Tibial nerve (tissue), 4 donors: ENCODE results near the gene ESRRB. TPM values are rescaled to one million over a fixed set of nuclear protein-coding genes. Genes with fewer than 3 reads are reported as not detected.

Source experiments
- DNase-seq, 2 donors: peaks; one replicate each; pipeline ENCODE4 v3.0.0-alpha.2; 2019; ENCODE audit warnings: low spot score in 2 of 2
- H3K27ac ChIP-seq, 4 donors: fragments of 200-600 bp; sonication (generic) in 3 of 4; one replicate each; pipeline ENCODE4 v1.5.1; 2017 to 2019; ENCODE audit warnings: mild to moderate bottlenecking in 1 of 4
- H3K27me3 ChIP-seq, 2 donors: fragments of 200-600 bp; sonication (generic) in 1 of 2; one replicate each; pipeline versions ENCODE4 v1.5.1 to v1.6.0; 2017 to 2019
- H3K36me3 ChIP-seq, 3 donors: fragments of 200-600 bp; sonication (generic); one replicate each; pipeline ENCODE4 v1.5.1; 2018 to 2019
- H3K4me1 ChIP-seq, 4 donors: fragments of 200-600 bp; sonication (generic) in 3 of 4; one replicate each; pipeline ENCODE4 v1.5.1; 2017 to 2019
- H3K4me3 ChIP-seq, 4 donors: fragments of 200-600 bp; sonication (generic) in 3 of 4; one replicate each; pipeline ENCODE4 v1.5.1; 2017 to 2019; ENCODE audit warnings: mild to moderate bottlenecking in 1 of 4, moderate library complexity in 1 of 4
- H3K9me3 ChIP-seq, 4 donors: fragments of 200-600 bp; sonication (generic) in 3 of 4; one replicate each; pipeline ENCODE4 v1.5.1; 2017 to 2019
- EP300 ChIP-seq, 2 donors: sonication (generic); formaldehyde crosslinking; IDR thresholded peaks; one replicate each; pipeline ENCODE4 v1.6.1; 2017; ENCODE audit warnings: antibody characterized with exemption in 2 of 2, mild to moderate bottlenecking in 1 of 2
- POLR2A ChIP-seq, 2 donors: fragments of 450-650 bp; IDR thresholded peaks; one replicate each; pipeline ENCODE4 v1.6.1; 2017; ENCODE audit warnings: antibody characterized with exemption in 2 of 2, mild to moderate bottlenecking in 2 of 2, moderate library complexity in 2 of 2
- WGBS, 2 donors: methylation state at CpG; one replicate each; pipeline ENCODE4 v1.1.5; 2018; 5-methylcytosine and 5-hydroxymethylcytosine counted together
- total RNA-seq, 4 donors: library from RNA; depleted of rRNA; stranded (reverse); fragments of >200 nt; gene quantifications; one replicate each; pipeline ENCODE4 v1.1.0, GENCODE V29; 2016
- TF ChIP-seq, protein P1 (sequence below), 5 experiments: fragments of 200-600 bp in 3 of 5; fragments of 450-650 bp in 2 of 5; sonication (generic) in 3 of 5; IDR thresholded peaks; one replicate each; pipeline ENCODE4 v1.5.1; 2016 to 2019; ENCODE audit warnings: antibody characterized with exemption in 5 of 5, mild to moderate bottlenecking in 3 of 5, moderate library complexity in 2 of 5

ESRRB gene
- total RNA-seq, 4 donors from 2014 or later = 0.87 to 1.5 TPM; not detected in 2

DNA sequence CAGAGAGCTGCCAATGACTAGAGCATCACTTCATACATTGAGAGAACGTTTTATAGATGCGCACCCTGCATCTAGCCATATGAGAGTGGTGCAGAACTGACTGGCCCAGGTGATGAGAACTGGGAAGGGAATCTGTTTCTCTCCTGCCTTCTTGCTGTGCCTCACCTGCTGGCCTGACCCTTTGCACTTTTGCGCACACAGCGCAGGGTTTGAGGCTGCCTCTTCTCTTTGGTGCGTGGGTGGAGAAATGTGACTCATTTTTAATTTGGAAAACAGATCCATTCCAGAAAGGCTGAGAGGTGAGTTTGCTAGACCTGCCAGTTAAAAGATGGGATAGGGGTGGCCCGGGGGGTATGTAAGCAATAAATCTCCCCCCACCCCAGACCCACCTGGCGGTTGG lies 453 bp upstream of the ESRRB start:
- no peak for DNase-seq
- Histone ChIP-seq H3K27me3 (peaks cover 0 to 68% of the 10 kb centered on the region in 2 donors), H3K4me3 (no peak overlapping the region), H3K36me3 (no peaks in the 10 kb centered on the region), H3K27ac (no peak overlapping the region), H3K4me1 (peaks cover 0 to 21% (median 0%) of the 10 kb centered on the region in 4 donors), H3K9me3 (no peaks in the 10 kb centered on the region)
- TF ChIP-seq EP300 (IDR thresholded peaks at IDR 0.05) = no peak
- TF ChIP-seq, protein P1, sequence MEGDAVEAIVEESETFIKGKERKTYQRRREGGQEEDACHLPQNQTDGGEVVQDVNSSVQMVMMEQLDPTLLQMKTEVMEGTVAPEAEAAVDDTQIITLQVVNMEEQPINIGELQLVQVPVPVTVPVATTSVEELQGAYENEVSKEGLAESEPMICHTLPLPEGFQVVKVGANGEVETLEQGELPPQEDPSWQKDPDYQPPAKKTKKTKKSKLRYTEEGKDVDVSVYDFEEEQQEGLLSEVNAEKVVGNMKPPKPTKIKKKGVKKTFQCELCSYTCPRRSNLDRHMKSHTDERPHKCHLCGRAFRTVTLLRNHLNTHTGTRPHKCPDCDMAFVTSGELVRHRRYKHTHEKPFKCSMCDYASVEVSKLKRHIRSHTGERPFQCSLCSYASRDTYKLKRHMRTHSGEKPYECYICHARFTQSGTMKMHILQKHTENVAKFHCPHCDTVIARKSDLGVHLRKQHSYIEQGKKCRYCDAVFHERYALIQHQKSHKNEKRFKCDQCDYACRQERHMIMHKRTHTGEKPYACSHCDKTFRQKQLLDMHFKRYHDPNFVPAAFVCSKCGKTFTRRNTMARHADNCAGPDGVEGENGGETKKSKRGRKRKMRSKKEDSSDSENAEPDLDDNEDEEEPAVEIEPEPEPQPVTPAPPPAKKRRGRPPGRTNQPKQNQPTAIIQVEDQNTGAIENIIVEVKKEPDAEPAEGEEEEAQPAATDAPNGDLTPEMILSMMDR (IDR thresholded peaks at IDR 0.05) = no peak
- no peak for TF ChIP-seq POLR2A (IDR thresholded peaks at IDR 0.05)
- WGBS, 2 donors = 23 to 25% methylated on average over 7 of the region's 7 CpGs

GRCh38 chr14:76376409-76376877 lies 506 bp downstream of the ESRRB start:
- 1% methylated on average over 16 of the region's 16 CpGs for WGBS, 2 donors
- Histone ChIP-seq H3K27ac (no peak overlapping the region), H3K36me3 (no peaks in the 10 kb centered on the region), H3K4me3 (no peak overlapping the region), H3K4me1 (peaks cover 0 to 21% (median 0%) of the 10 kb centered on the region in 4 donors), H3K9me3 (no peaks in the 10 kb centered on the region), H3K27me3 (peaks cover 0 to 77% of the 10 kb centered on the region in 2 donors)
- no peak for DNase-seq
- TF ChIP-seq POLR2A (IDR thresholded peaks at IDR 0.05) (no peak), EP300 (IDR thresholded peaks at IDR 0.05) (no peak)
- TF ChIP-seq, protein P1 (IDR thresholded peaks at IDR 0.05) = no peak

- H3K4me3 ChIP-seq = peak overlapping the region in 1 of 4 donors; percentile 35
- WGBS, 2 donors = 1 to 2% methylated on average over 38 to 61 of the region's 80 CpGs
- no peaks in the 10 kb centered on the region for H3K36me3 ChIP-seq
These were observed 1.2 kb downstream of the ESRRB start for GRCh38 chr14:76376878-76377734.

GRCh38 chr14:76377735-76378074 lies 1.8 kb downstream of the ESRRB start:
- H3K36me3 ChIP-seq = no peaks in the 10 kb centered on the region
- no peak for TF ChIP-seq POLR2A (IDR thresholded peaks at IDR 0.05)
- TF ChIP-seq, protein P1 (IDR thresholded peaks at IDR 0.05) = no peak
- peaks cover 0 to 90% of the 10 kb centered on the region in 2 donors for H3K27me3 ChIP-seq
- peak overlapping the region in 1 of 4 donors; percentile 35 for H3K4me3 ChIP-seq
- no peak for DNase-seq
- H3K27ac ChIP-seq = no peak overlapping the region
- 16 to 17% methylated on average over 5 of the region's 5 CpGs for WGBS, 2 donors
- peaks cover 0 to 21% (median 0%) of the 10 kb centered on the region in 4 donors for H3K4me1 ChIP-seq
- no peaks in the 10 kb centered on the region for H3K9me3 ChIP-seq

More at GRCh38 chr14:76376878-76377734, 1.2 kb downstream of the ESRRB start:
- Histone ChIP-seq H3K27ac (no peak overlapping the region), H3K4me1 (peaks cover 0 to 21% (median 0%) of the 10 kb centered on the region in 4 donors), H3K9me3 (no peaks in the 10 kb centered on the region), H3K27me3 (peaks cover 0 to 84% of the 10 kb centered on the region in 2 donors)
- no peak for DNase-seq
- no peak for TF ChIP-seq EP300 (IDR thresholded peaks at IDR 0.05)

- Histone ChIP-seq H3K4me1 (peaks cover 0 to 17% (median 0%) of the 10 kb centered on the region in 4 donors), H3K27me3 (peaks cover 0 to 85% of the 10 kb centered on the region in 2 donors), H3K9me3 (no peaks in the 10 kb centered on the region), H3K27ac (no peak overlapping the region), H3K4me3 (no peak overlapping the region), H3K36me3 (no peaks in the 10 kb centered on the region)
- TF ChIP-seq, protein P1 (IDR thresholded peaks at IDR 0.05) = no peak
- no peak for TF ChIP-seq EP300 (IDR thresholded peaks at IDR 0.05)
- no peak for DNase-seq
- 18 to 24% methylated on average over 5 to 7 of the region's 7 CpGs for WGBS, 2 donors
These were observed 5.1 kb downstream of the ESRRB start for GRCh38 chr14:76380991-76381390.
